Prostate gland (tissue), 2 donors: ENCODE results near the gene SPATA31E1.

Experiments used
- CTCF ChIP-seq, 4 experiments: fragments of 200-600 bp in 2 of 4; fragments of 450-650 bp in 2 of 4; sonication (generic) in 2 of 4; IDR thresholded peaks; 1 replicate in 3 of 4; 2 replicates in 1 of 4; pipeline ENCODE4 v1.5.1; 2016 to 2019; ENCODE audit warnings: antibody characterized with exemption in 4 of 4, mild to moderate bottlenecking in 2 of 4, moderate library complexity in 2 of 4
- POLR2A ChIP-seq: fragments of 450-650 bp; IDR thresholded peaks from one replicate; pipeline ENCODE4 v1.6.1; 2016; ENCODE audit warnings: antibody characterized with exemption, mild to moderate bottlenecking
- POLR2AphosphoS5 ChIP-seq: sonication (generic); formaldehyde crosslinking; IDR thresholded peaks from one replicate; pipeline ENCODE4 v1.6.1; 2017; ENCODE audit warnings: antibody characterized with exemption

- TF ChIP-seq CTCF (IDR thresholded peaks at IDR 0.05) (no peak), POLR2A (no peak), POLR2AphosphoS5 (no peak)
These were observed 2.6 kb upstream of the SPATA31E1 start for GRCh38 chr9:87880116-87880515.
